HCT116 (cell line): Measurements from ENCODE around the gene ADAM15.

Experiments used
- CTCF ChIP-seq, 3 experiments: fragments of 200-600 bp in 1 of 3; sonication (generic) in 1 of 3; IDR thresholded peaks in 2 of 3; conservative IDR thresholded peaks in 1 of 3; 2 replicates each; pipeline ENCODE4 v1.5.1; 2012 to 2017; ENCODE audit warnings: low read depth in 2 of 3, low read length in 2 of 3, antibody characterized with exemption in 1 of 3, borderline replicate concordance in 1 of 3, control low read depth in 1 of 3, mild to moderate bottlenecking in 1 of 3, mixed read lengths in 1 of 3, mixed run types in 1 of 3, moderate library complexity in 1 of 3; ENCODE audit not compliant: insufficient read depth in 1 of 3
- EGR1 ChIP-seq: IDR thresholded peaks from 2 replicates; pipeline ENCODE4 v1.6.1; 2012; ENCODE audit warnings: low read depth
- POLR2AphosphoS5 ChIP-seq: IDR thresholded peaks from 2 replicates; pipeline ENCODE4 v1.6.1; 2011; ENCODE audit warnings: mild to moderate bottlenecking, low read depth, low read length, moderate library complexity
- REST ChIP-seq: IDR thresholded peaks from 2 replicates; pipeline ENCODE4 v1.6.1; 2012; ENCODE audit warnings: low read depth
- SIN3A ChIP-seq: IDR thresholded peaks from 2 replicates; pipeline ENCODE4 v1.6.1; 2012; ENCODE audit warnings: low read depth
- SRF ChIP-seq: IDR thresholded peaks from 2 replicates; pipeline ENCODE4 v1.6.1; 2012; ENCODE audit warnings: low read depth
- YY1 ChIP-seq: IDR thresholded peaks from 2 replicates; pipeline ENCODE4 v1.6.1; 2011; ENCODE audit warnings: low read length, low read depth, moderate library complexity, mild to moderate bottlenecking; ENCODE audit not compliant: insufficient replicate concordance; ENCODE audit errors: extremely low read depth

GRCh38 chr1:155015527-155016230, 35.4 kb upstream of the ADAM15 start:
- TF ChIP-seq CTCF (IDR thresholded peaks at IDR 0.05 in 2 of 3, conservative IDR thresholded peaks at IDR 0.05 in 1 of 3; ENCODE audit: borderline replicate concordance in 1 of 3, insufficient read depth in 1 of 3, low read depth in 2 of 3, low read length in 2 of 3) (no peak), YY1 (no peak), EGR1 (no peak), SRF (no peak), POLR2AphosphoS5 (0 out of 2 replicates have a peak, but pooled peaks have one; percentile 12), SIN3A (no peak), REST (no peak)
